Natural killer cell (primary cell): ENCODE measurements around the gene CEBPE. TPM values are rescaled to one million over a fixed set of nuclear protein-coding genes. Genes with fewer than 3 reads are reported as not detected.
A peak's percentile ranks its signal among the peaks of the same experiment; 100 is the strongest.

Experiments used
- ATAC-seq, 3 donors: fragments of 150-1000 bp in 2 of 3; fragments of 200-7000 bp in 1 of 3; cut with Tn5 transposase; 1 replicate in 1 of 3; 2 replicates in 2 of 3; pipeline ENCODE4 v1.10.0; 2021; ENCODE audit warnings: mild to moderate bottlenecking in 2 of 3, moderate library complexity in 2 of 3
- DNase-seq, 2 donors: peaks; one replicate each; pipeline versions ENCODE4 v3.0.0 to v3.0.0-alpha.2; 2013 to 2021; ENCODE audit warnings: mixed read lengths in 1 of 2
- H3K27ac ChIP-seq: one replicate; pipeline ENCODE4 v1.5.1; 2013; ENCODE audit warnings: mild to moderate bottlenecking, low read length
- H3K27me3 ChIP-seq: one replicate; pipeline ENCODE4 v1.6.1; 2013; ENCODE audit warnings: low read length; ENCODE audit not compliant: control insufficient read depth, insufficient read depth
- H3K36me3 ChIP-seq: one replicate; pipeline ENCODE4 v1.6.1; 2013; ENCODE audit warnings: low read length; ENCODE audit not compliant: control insufficient read depth, insufficient read depth
- H3K4me1 ChIP-seq: one replicate; pipeline ENCODE4 v1.6.1; 2013; ENCODE audit warnings: low read length; ENCODE audit not compliant: control insufficient read depth, insufficient read depth
- H3K4me3 ChIP-seq: one replicate; pipeline ENCODE4 v1.5.1; 2013; ENCODE audit warnings: low read length
- H3K9me3 ChIP-seq: one replicate; pipeline ENCODE4 v1.6.1; 2013; ENCODE audit warnings: low read length; ENCODE audit not compliant: control insufficient read depth, insufficient read depth
- H3K27ac Mint-ChIP-seq, 2 donors: one replicate each; pipeline ENCODE4 v1.8.0; 2022; ENCODE audit warnings: mild to moderate bottlenecking in 2 of 2, mixed read lengths in 2 of 2, moderate library complexity in 1 of 2
- H3K27me3 Mint-ChIP-seq, 2 donors: one replicate each; pipeline ENCODE4 v1.8.0; 2022; ENCODE audit warnings: low read depth in 2 of 2, mixed read lengths in 2 of 2
- H3K36me3 Mint-ChIP-seq: one replicate; pipeline ENCODE4 v1.8.0; 2022; ENCODE audit warnings: mixed read lengths
- H3K4me1 Mint-ChIP-seq, 2 donors: one replicate each; pipeline ENCODE4 v1.8.0; 2022; ENCODE audit warnings: mixed read lengths in 2 of 2
- H3K4me3 Mint-ChIP-seq: one replicate; pipeline ENCODE4 v1.8.0; 2022; ENCODE audit warnings: mild to moderate bottlenecking, moderate library complexity, mixed read lengths
- H3K9me3 Mint-ChIP-seq, 2 donors: one replicate each; pipeline ENCODE4 v1.8.0; 2022; ENCODE audit warnings: mixed read lengths in 2 of 2
- CTCF ChIP-seq: fragments of 200-600 bp; IDR thresholded peaks from one replicate; pipeline ENCODE4 v1.8.0; 2022; ENCODE audit warnings: antibody characterized with exemption
- WGBS: methylation state at CpG from one replicate; pipeline ENCODE4 v1.1.7; 2013; ENCODE audit warnings: missing lambda C conversion rate; ENCODE audit not compliant: insufficient coverage; 5-methylcytosine and 5-hydroxymethylcytosine counted together
- intact Hi-C: fragments of 100-400 bp; cut with micrococcal nuclease; formaldehyde crosslinking; loops from one replicate; pipeline ENCODE4 v1.14.2; 2022
- total RNA-seq, 4 donors: library from RNA; stranded (reverse); fragments of 120-200 nt in 1 of 4; gene quantifications; one replicate each; pipeline versions ENCODE4 v1.2.3 to v1.2.4, GENCODE V29; 2013 to 2022

CEBPE gene
- total RNA-seq, 3 donors from 2014 or later (not counting 1 experiment from before 2014, with no cell fraction given), result not detected

DNA sequence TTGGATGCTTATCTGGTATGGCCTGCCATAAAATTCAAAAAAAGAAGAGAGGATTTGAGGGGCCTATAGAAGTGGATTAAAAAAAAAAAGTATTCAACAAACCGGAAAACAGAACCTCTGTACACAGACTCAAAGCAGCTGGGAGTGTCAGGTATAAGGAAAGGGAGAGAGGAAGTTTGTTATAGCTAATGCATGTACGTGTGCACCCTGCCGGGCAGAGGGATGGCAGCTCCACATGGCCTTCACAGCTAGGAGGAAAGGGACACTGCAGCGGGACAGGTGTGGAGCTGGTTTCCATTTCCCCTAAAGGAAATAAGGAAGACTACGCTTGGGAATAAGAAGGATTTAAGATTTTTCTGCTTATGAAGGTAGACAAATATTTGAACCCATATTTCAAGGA is 43.0 kb upstream of the CEBPE start:
- Histone ChIP-seq H3K9me3 (no peaks in the 10 kb centered on the region), H3K27me3 (no peaks in the 10 kb centered on the region), H3K27ac (no peak overlapping the region), H3K36me3 (no peaks in the 10 kb centered on the region), H3K4me1 (peaks cover 6% of the 10 kb centered on the region), H3K4me3 (no peak overlapping the region)
- no peak overlapping the region for H3K4me3 Mint-ChIP-seq
- H3K9me3 Mint-ChIP-seq, result no peaks in the 10 kb centered on the region
- 71% methylated on average over 5 of the region's 5 CpGs for WGBS
- H3K36me3 Mint-ChIP-seq, result no peaks in the 10 kb centered on the region
- H3K4me1 Mint-ChIP-seq, result peaks cover 8 to 19% of the 10 kb centered on the region in 2 donors
- H3K27ac Mint-ChIP-seq, result peak overlapping the region; percentile 1 to 39
- ATAC-seq (no peak), DNase-seq (no peak)
- H3K27me3 Mint-ChIP-seq, result peaks cover 9 to 20% of the 10 kb centered on the region in 2 donors
- intact Hi-C loops, result no loop called here
- no peak for TF ChIP-seq CTCF

DNA sequence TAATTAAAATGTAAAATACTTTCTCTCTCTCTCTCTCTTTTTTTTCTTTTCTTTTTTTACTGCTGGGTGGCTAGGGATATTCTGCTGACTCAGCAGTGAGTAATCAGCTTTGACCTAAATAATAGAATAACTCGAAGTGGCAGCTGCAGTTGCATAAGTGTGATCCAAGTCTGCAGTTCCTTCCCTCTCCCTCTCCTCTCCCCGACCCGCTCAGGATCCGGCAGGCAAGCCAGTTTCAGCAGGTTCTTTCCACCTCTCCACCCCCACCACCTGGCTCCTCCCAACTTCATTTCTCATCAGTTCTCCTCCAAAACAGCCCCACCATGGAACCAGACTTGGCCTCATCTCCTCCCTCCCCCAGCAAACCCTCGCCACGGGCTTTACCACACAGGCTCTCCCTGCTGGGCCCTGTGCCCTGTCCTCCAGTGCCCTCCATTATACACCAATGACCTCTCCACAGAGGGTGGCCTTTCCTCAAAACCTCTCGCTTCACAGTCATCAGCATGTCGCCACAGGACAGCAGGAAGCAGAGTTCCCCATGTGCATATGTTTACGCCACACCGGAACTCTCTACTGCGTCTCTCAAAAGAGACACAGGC is 42.0 kb upstream of the CEBPE start:
- Histone ChIP-seq H3K27ac (no peak overlapping the region), H3K36me3 (no peaks in the 10 kb centered on the region), H3K9me3 (no peaks in the 10 kb centered on the region), H3K27me3 (no peaks in the 10 kb centered on the region), H3K4me3 (no peak overlapping the region), H3K4me1 (peaks cover 6% of the 10 kb centered on the region)
- WGBS, result 56% methylated on average over 11 of the region's 11 CpGs
- intact Hi-C loops, result no loop called here
- peak; percentile 55 to 72 (median 60) for ATAC-seq
- Mint-ChIP-seq H3K4me3 (no peak overlapping the region), H3K27ac (peak overlapping the region in 1 of 2 donors; percentile 61), H3K9me3 (no peaks in the 10 kb centered on the region), H3K36me3 (no peaks in the 10 kb centered on the region), H3K4me1 (peaks cover 8 to 19% of the 10 kb centered on the region in 2 donors), H3K27me3 (peaks cover 3 to 13% of the 10 kb centered on the region in 2 donors)
- no peak for DNase-seq
- no peak for TF ChIP-seq CTCF

DNA sequence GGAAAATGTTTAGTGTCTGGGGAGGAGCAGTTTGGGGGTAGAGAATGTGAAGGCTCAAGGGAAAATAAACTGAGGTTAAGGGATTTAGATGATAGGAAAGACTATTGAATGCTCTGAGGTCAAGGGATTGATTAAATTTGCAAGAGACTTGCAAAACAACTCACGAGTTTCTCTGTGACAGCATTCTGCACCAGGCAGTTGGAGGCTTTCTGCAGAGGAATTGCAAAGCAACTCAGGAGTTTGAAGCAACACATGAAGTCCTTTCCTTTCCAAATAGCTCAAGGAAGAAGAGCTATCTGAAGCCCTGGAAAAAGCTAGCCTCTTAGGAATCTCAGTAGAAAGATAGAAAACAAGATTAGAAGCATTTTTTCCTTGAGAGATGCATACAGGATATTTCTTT is 40.5 kb upstream of the CEBPE start:
- Histone ChIP-seq H3K4me1 (peaks cover 6% of the 10 kb centered on the region), H3K27me3 (no peaks in the 10 kb centered on the region), H3K27ac (no peak overlapping the region), H3K9me3 (no peaks in the 10 kb centered on the region), H3K36me3 (no peaks in the 10 kb centered on the region), H3K4me3 (no peak overlapping the region)
- no peaks in the 10 kb centered on the region for H3K36me3 Mint-ChIP-seq
- ATAC-seq, result no peak
- H3K4me1 Mint-ChIP-seq, result peaks cover 8 to 19% of the 10 kb centered on the region in 2 donors
- TF ChIP-seq CTCF, result no peak
- 89% methylated on average over 1 of the region's 1 CpG for WGBS
- no peak for DNase-seq
- H3K9me3 Mint-ChIP-seq, result no peaks in the 10 kb centered on the region
- intact Hi-C loops, result no loop called here
- peaks cover 3 to 11% of the 10 kb centered on the region in 2 donors for H3K27me3 Mint-ChIP-seq
- H3K4me3 Mint-ChIP-seq, result no peak overlapping the region
- no peak overlapping the region for H3K27ac Mint-ChIP-seq

GRCh38 chr14:23158779-23159178 is 39.7 kb upstream of the CEBPE start:
- no peak for TF ChIP-seq CTCF
- intact Hi-C loops, result no loop called here
- Mint-ChIP-seq H3K9me3 (no peaks in the 10 kb centered on the region), H3K27me3 (peaks cover 5 to 11% of the 10 kb centered on the region in 2 donors), H3K27ac (no peak overlapping the region), H3K4me1 (peaks cover 8 to 19% of the 10 kb centered on the region in 2 donors), H3K4me3 (no peak overlapping the region), H3K36me3 (no peaks in the 10 kb centered on the region)
- H3K4me1 ChIP-seq, result peaks cover 6% of the 10 kb centered on the region
- ATAC-seq, result no peak
- H3K9me3 ChIP-seq, result no peaks in the 10 kb centered on the region
- no peaks in the 10 kb centered on the region for H3K36me3 ChIP-seq
- no peak for DNase-seq
- WGBS, result no CpG with 5 or more reads among the region's 2 CpGs
- no peak overlapping the region for H3K4me3 ChIP-seq
- no peaks in the 10 kb centered on the region for H3K27me3 ChIP-seq
- no peak overlapping the region for H3K27ac ChIP-seq
